Fibroblast of mammary gland (primary cell): ENCODE measurements around the gene HSPA12A.

Source experiments
- DNase-seq: peaks from one replicate; pipeline ENCODE4 v3.0.0-alpha.2; 2010; ENCODE audit warnings: low read depth
- H3K4me3 ChIP-seq: 2 replicates; pipeline ENCODE4 v1.5.1; 2011; ENCODE audit warnings: low read depth, mild to moderate bottlenecking, low read length, moderate library complexity; ENCODE audit not compliant: control insufficient read depth
- CTCF ChIP-seq: conservative IDR thresholded peaks from 2 replicates; pipeline ENCODE4 v1.5.1; 2011; ENCODE audit warnings: low read depth, low read length, inconsistent platforms; ENCODE audit not compliant: control insufficient read depth, insufficient read depth

Gene HSPA12A

DNA sequence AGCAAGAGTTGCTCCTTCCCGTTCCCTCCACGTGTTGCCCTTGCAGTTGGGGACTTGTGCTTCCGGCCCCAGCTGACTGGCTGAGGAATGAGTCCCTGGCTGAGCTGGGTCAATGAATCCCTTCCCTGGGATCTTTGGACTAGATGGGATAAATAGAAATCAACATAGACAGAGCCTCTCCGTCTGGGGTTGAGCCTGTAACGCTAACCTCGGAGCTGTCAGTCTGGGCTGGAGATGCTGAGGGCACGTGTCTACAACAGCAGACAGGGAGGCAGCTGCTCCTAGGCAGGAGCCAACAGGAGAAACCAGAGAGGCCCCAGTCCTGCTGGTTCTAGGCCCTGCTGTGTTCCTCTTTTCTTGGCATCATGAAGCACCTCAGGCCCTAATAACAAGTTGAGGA, 42.3 kb upstream of the HSPA12A start:
- no peak for TF ChIP-seq CTCF
- no peak overlapping the region for H3K4me3 ChIP-seq
- DNase-seq = no peak

GRCh38 chr10:116784035-116784434, 41.7 kb upstream of the HSPA12A start:
- H3K4me3 ChIP-seq = no peak overlapping the region
- DNase-seq = no peak
- no peak for TF ChIP-seq CTCF

- no peak for TF ChIP-seq CTCF
- H3K4me3 ChIP-seq = no peak overlapping the region
- peak; percentile 53 for DNase-seq
Observed at GRCh38 chr10:116783011-116783655, 40.8 kb upstream of the HSPA12A start.

- no peak for DNase-seq
- no peak for TF ChIP-seq CTCF
- no peak overlapping the region for H3K4me3 ChIP-seq
Observed at GRCh38 chr10:116781370-116781884, 39.1 kb upstream of the HSPA12A start.

DNA sequence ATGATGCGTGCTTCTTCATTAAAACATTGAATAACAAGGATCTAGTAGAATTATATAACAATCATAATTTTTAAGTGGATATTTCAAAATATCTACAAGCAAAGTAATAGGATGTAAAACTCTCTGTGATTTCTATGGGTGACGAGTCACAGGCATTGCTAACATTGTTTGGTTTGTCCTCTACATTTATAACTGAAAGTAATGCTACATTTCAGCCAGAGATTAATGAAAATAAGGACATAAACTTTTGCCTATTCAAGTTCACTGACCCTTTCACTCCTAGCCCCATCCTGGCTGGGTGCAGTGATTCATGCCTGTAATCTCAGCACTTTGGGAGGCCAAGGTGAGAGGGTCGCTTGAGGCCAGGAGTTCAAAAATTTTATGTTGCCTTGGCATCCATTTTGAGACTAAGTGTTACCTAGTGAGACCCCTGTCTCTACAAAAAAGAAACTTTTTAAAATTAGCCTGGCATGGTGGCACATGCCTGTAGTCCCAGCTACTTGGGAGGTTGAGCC, 38.4 kb upstream of the HSPA12A start:
- H3K4me3 ChIP-seq = no peak overlapping the region
- DNase-seq = peak; percentile 22
- TF ChIP-seq CTCF = no peak

DNA sequence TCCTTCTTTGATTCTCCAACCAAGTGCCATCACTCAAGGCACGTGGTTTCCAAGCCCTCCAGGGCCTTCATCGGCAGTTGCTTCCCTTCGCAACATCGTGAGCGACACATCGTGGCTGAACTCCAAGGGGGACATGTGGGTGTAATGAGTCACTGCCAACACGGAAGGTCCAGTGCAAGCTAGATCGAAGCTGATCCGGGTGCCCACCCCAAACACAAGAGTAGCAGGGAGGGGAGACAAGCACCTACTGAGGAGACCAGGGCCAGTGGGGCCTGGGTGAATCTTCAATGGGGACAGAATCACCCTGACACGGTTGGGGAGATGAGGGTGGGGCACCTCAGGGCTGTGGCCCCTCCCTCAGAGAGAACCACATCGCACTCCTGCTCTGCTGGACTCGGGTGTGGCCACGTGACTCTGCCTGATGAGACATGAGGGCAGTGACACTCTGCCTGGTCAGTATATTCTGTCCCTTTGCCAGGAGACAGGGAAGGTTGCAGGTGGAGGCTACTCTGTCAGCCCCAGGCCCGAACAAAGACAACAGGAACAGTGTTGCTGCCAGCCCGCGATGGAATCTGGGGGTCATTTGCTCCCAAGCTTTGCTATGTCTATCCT, 36.8 kb upstream of the HSPA12A start:
- no peak for TF ChIP-seq CTCF
- peak; percentile 64 for DNase-seq

More for the DNA sequence above, 36.8 kb upstream of the HSPA12A start:
- no peak overlapping the region for H3K4me3 ChIP-seq
